Measurements from ENCODE around the gene IFNA1.
"Not testable (repeated sequence)": the region's sequence is repeated elsewhere in the genome, so short reads cannot be mapped to it uniquely, and the experiment has no call there.

IFNA1 gene

GRCh38 chr9:21449312-21449711 is 9.1 kb downstream of the IFNA1 start:
- not testable (repeated sequence) for DNase-seq (ENCODE audit: low read depth)

- no peak for DNase-seq (ENCODE audit: low read depth)
Observed at GRCh38 chr9:21450733-21451394, 10.6 kb downstream of the IFNA1 start.

GRCh38 chr9:21452681-21453080 is 12.4 kb downstream of the IFNA1 start:
- no peak for DNase-seq (ENCODE audit: low read depth)

- no peak for DNase-seq (ENCODE audit: low read depth)
Observed at GRCh38 chr9:21454149-21454548, 13.9 kb downstream of the IFNA1 start.

GRCh38 chr9:21455320-21455719 is 15.1 kb downstream of the IFNA1 start:
- no peak for DNase-seq (ENCODE audit: low read depth)

- DNase-seq (ENCODE audit: low read depth): no peak
Observed at GRCh38 chr9:21461377-21461776, 21.1 kb downstream of the IFNA1 start.

GRCh38 chr9:21465138-21465537 is 24.9 kb downstream of the IFNA1 start:
- DNase-seq (ENCODE audit: low read depth): no peak

GRCh38 chr9:21465859-21466518 is 25.8 kb downstream of the IFNA1 start:
- DNase-seq (ENCODE audit: low read depth): no peak

- no peak for DNase-seq (ENCODE audit: low read depth)
Observed at GRCh38 chr9:21470126-21470525, 29.9 kb downstream of the IFNA1 start.

- no peak for DNase-seq (ENCODE audit: low read depth)
Observed at GRCh38 chr9:21473236-21473635, 33.0 kb downstream of the IFNA1 start.

- no peak for DNase-seq (ENCODE audit: low read depth)
Observed at GRCh38 chr9:21477466-21477865, 37.2 kb downstream of the IFNA1 start.

- no peak for DNase-seq (ENCODE audit: low read depth)
Observed at GRCh38 chr9:21479152-21479702, 39.0 kb downstream of the IFNA1 start.

- no peak for DNase-seq (ENCODE audit: low read depth)
Observed at GRCh38 chr9:21481470-21482056, 41.3 kb downstream of the IFNA1 start.

- DNase-seq (ENCODE audit: low read depth): no peak
Observed at GRCh38 chr9:21482213-21482612, 42.0 kb downstream of the IFNA1 start, which contains the start of gene IFNE. Gene IFNE, minus strand, starts transcription at chr9:21482313. Its CDS starts 619 bp downstream, at chr9:21481694.
